ENCODE measurements around the gene RPH3AL. TPM values are rescaled to one million over a fixed set of nuclear protein-coding genes. Genes with fewer than 3 reads are reported as not detected.

The RPH3AL gene
- polyA plus RNA-seq, 1 donor from 2014 or later, result 0.87 TPM

GRCh38 chr17:396788-397187 lies 44.2 kb upstream of the RPH3AL start:
- no peaks in the 10 kb centered on the region for H4K20me1 ChIP-seq (ENCODE audit: insufficient read depth)
- no peaks in the 10 kb centered on the region for H3F3A ChIP-seq (ENCODE audit: insufficient read depth, low read length, poor library complexity, severe bottlenecking)
- no peak overlapping the region for H3K9ac ChIP-seq (ENCODE audit: low read length)
- H3K9me2 ChIP-seq (ENCODE audit: insufficient read depth, low read length), result no peaks in the 10 kb centered on the region
- no peaks in the 10 kb centered on the region for H3K9me3 ChIP-seq (ENCODE audit: low read length)
- H3K79me2 ChIP-seq (replicated peaks; ENCODE audit: insufficient read depth, low read length), result no peaks in the 10 kb centered on the region
- TF ChIP-seq POLR2AphosphoS5 (IDR thresholded peaks at IDR 0.05) (no peak), MXI1 (conservative IDR thresholded peaks at IDR 0.05; ENCODE audit: poor library complexity, severe bottlenecking) (no peak), EP300 (conservative IDR thresholded peaks at IDR 0.05; ENCODE audit: poor library complexity, severe bottlenecking) (no peak), TAF1 (IDR thresholded peaks at IDR 0.05; ENCODE audit: low read depth) (no peak), RAD21 (conservative IDR thresholded peaks at IDR 0.05) (no peak), EZH2 (IDR thresholded peaks at IDR 0.05; ENCODE audit: borderline replicate concordance, insufficient read depth, low read length, poor library complexity, severe bottlenecking) (no peak), REST (IDR thresholded peaks at IDR 0.05; ENCODE audit: borderline replicate concordance) (no peak), SMC3 (conservative IDR thresholded peaks at IDR 0.05; ENCODE audit: poor library complexity) (no peak)
- no peak overlapping the region for H3K27ac ChIP-seq (ENCODE audit: low read length)
- no peaks in the 10 kb centered on the region for H3K36me3 ChIP-seq (ENCODE audit: insufficient read depth, low read length)
- H2AFZ ChIP-seq (ENCODE audit: low read depth, low read length), result no peak overlapping the region
- H3K27me3 ChIP-seq (ENCODE audit: insufficient read depth, low read depth, low read length), result no peaks in the 10 kb centered on the region
- H3K4me2 ChIP-seq (ENCODE audit: low read length), result no peak overlapping the region
- no peak overlapping the region for H3K4me3 ChIP-seq (ENCODE audit: low read length)

- Histone ChIP-seq H3K36me3 (ENCODE audit: insufficient read depth, low read length) (no peaks in the 10 kb centered on the region), H3K9me3 (ENCODE audit: low read length) (no peaks in the 10 kb centered on the region), H3F3A (ENCODE audit: insufficient read depth, low read length, poor library complexity, severe bottlenecking) (no peaks in the 10 kb centered on the region), H3K9me2 (ENCODE audit: insufficient read depth, low read length) (no peaks in the 10 kb centered on the region), H3K79me2 (replicated peaks; ENCODE audit: insufficient read depth, low read length) (no peaks in the 10 kb centered on the region), H3K27ac (ENCODE audit: low read length) (no peak overlapping the region), H2AFZ (ENCODE audit: low read depth, low read length) (no peak overlapping the region), H4K20me1 (ENCODE audit: insufficient read depth) (no peaks in the 10 kb centered on the region), H3K4me2 (ENCODE audit: low read length) (no peak overlapping the region), H3K4me3 (ENCODE audit: low read length) (no peak overlapping the region), H3K27me3 (ENCODE audit: insufficient read depth, low read depth, low read length) (no peaks in the 10 kb centered on the region), H3K9ac (ENCODE audit: low read length) (no peak overlapping the region)
- no peak for TF ChIP-seq EZH2 (IDR thresholded peaks at IDR 0.05; ENCODE audit: borderline replicate concordance, insufficient read depth, low read length, poor library complexity, severe bottlenecking)
- TF ChIP-seq MXI1 (conservative IDR thresholded peaks at IDR 0.05; ENCODE audit: poor library complexity, severe bottlenecking), result no peak
- no peak for TF ChIP-seq EP300 (conservative IDR thresholded peaks at IDR 0.05; ENCODE audit: poor library complexity, severe bottlenecking)
- TF ChIP-seq POLR2AphosphoS5 (IDR thresholded peaks at IDR 0.05), result no peak
- no peak for TF ChIP-seq CTCF (IDR thresholded peaks at IDR 0.05; ENCODE audit: poor library complexity, severe bottlenecking)
- TF ChIP-seq REST (IDR thresholded peaks at IDR 0.05; ENCODE audit: borderline replicate concordance), result no peak
- no peak for TF ChIP-seq TAF1 (IDR thresholded peaks at IDR 0.05; ENCODE audit: low read depth)
- TF ChIP-seq RAD21 (conservative IDR thresholded peaks at IDR 0.05), result no peak
- TF ChIP-seq SMC3 (conservative IDR thresholded peaks at IDR 0.05; ENCODE audit: poor library complexity), result no peak
These were observed 43.4 kb upstream of the RPH3AL start for GRCh38 chr17:395974-396373.

Data from neural cell (in vitro differentiated cells).